ENCODE data around the gene GSTO2.

- no peak for TF ChIP-seq CTCF (IDR thresholded peaks at IDR 0.05)
- TF ChIP-seq POLR2AphosphoS5 (IDR thresholded peaks at IDR 0.05) = no peak
- no peak for TF ChIP-seq POLR2A (IDR thresholded peaks at IDR 0.05)
- TF ChIP-seq EP300 (IDR thresholded peaks at IDR 0.05; ENCODE audit: low read depth) = no peak
These were observed 9.5 kb upstream of the GSTO2 start for GRCh38 chr10:104259456-104259855.

Measured in transverse colon (tissue), 4 donors.